ENCODE results near the gene FAM135A.
A peak's percentile ranks its signal among the peaks of the same experiment; 100 is the strongest.

Gene FAM135A

DNA sequence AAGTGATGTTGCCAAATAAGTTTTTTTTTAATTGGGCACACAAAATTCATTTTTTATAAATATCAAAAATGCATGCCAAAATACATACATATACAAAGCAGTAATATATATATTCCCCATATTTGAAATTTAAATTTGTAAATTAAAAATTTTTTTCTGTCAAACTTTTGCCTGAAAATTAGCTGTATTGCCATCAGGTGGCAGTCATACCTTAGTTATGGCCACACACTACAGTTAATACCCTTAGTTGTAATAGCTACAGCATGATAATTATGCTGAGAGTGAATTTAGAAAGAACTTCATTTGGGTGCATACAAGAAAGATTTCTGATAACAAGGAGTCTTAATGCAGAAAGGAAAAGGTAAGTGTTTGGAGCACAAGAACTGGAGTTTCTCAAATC, 107.3 kb downstream of the FAM135A start:
- no peaks in the 10 kb centered on the region for H3K4me1 ChIP-seq (ENCODE audit: control insufficient read depth, insufficient read depth, low read length)
- H3K36me3 ChIP-seq (ENCODE audit: control insufficient read depth in 2 of 2, insufficient read depth in 1 of 2, low read length in 2 of 2) = peaks cover 0 to 14% of the 10 kb centered on the region in 2 experiments; a peak in 1 of 3 replicates
- no peaks in the 10 kb centered on the region for H3K9me3 ChIP-seq (ENCODE audit: control insufficient read depth, insufficient read depth, low read depth, low read length)
- CTCF ChIA-PET = interaction anchor here (0.6 to 2.8 kb wide), 33 partner anchors 11 to 900 kb away, joined by 3 to 45 read pairs (median 4); no protein-coding TSS in a partner anchor
- no peak overlapping the region for H3K27ac ChIP-seq (ENCODE audit: extremely low read depth, low read depth, low read length)
- TF ChIP-seq ZNF292 (tag by site-specific recombination; IDR thresholded peaks at IDR 0.05; ENCODE audit: borderline replicate concordance, low read depth) (no peak), ZNF169 (tag by site-specific recombination; IDR thresholded peaks at IDR 0.05) (no peak), ZBTB21 (tag by site-specific recombination; IDR thresholded peaks at IDR 0.05) (no peak), EGR2 (tag by site-specific recombination; IDR thresholded peaks at IDR 0.05; ENCODE audit: low read depth) (no peak), ZNF202 (tag by site-specific recombination; IDR thresholded peaks at IDR 0.05; ENCODE audit: borderline replicate concordance) (no peak), ZNF654 (tag by site-specific recombination; IDR thresholded peaks at IDR 0.05; ENCODE audit: low read depth) (peak; percentile 63)
- TF ChIP-seq, protein P1, sequence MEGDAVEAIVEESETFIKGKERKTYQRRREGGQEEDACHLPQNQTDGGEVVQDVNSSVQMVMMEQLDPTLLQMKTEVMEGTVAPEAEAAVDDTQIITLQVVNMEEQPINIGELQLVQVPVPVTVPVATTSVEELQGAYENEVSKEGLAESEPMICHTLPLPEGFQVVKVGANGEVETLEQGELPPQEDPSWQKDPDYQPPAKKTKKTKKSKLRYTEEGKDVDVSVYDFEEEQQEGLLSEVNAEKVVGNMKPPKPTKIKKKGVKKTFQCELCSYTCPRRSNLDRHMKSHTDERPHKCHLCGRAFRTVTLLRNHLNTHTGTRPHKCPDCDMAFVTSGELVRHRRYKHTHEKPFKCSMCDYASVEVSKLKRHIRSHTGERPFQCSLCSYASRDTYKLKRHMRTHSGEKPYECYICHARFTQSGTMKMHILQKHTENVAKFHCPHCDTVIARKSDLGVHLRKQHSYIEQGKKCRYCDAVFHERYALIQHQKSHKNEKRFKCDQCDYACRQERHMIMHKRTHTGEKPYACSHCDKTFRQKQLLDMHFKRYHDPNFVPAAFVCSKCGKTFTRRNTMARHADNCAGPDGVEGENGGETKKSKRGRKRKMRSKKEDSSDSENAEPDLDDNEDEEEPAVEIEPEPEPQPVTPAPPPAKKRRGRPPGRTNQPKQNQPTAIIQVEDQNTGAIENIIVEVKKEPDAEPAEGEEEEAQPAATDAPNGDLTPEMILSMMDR (tag by site-specific recombination; IDR thresholded peaks at IDR 0.05) = 0 out of 2 replicates have a peak, but pooled peaks have one; percentile 27
- TF ChIP-seq, protein P2, sequence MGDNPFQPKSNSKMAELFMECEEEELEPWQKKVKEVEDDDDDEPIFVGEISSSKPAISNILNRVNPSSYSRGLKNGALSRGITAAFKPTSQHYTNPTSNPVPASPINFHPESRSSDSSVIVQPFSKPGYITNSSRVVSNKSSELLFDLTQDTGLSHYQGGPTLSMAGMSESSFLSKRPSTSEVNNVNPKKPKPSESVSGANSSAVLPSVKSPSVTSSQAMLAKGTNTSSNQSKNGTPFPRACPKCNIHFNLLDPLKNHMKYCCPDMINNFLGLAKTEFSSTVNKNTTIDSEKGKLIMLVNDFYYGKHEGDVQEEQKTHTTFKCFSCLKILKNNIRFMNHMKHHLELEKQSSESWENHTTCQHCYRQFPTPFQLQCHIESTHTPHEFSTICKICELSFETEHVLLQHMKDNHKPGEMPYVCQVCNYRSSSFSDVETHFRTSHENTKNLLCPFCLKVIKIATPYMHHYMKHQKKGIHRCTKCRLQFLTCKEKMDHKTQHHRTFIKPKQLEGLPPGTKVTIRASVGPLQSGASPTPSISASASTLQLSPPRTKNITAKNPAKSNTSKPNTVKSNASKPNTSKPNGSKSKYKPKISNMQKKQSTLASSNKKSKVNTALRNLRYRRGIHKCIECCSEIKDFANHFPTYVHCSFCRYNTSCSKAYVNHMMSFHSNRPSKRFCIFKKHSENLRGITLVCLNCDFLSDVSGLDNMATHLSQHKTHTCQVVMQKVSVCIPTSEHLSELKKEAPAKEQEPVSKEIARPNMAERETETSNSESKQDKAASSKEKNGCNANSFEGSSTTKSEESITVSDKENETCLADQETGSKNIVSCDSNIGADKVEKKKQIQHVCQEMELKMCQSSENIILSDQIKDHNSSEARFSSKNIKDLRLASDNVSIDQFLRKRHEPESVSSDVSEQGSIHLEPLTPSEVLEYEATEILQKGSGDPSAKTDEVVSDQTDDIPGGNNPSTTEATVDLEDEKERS (tag by site-specific recombination; IDR thresholded peaks at IDR 0.05) = no peak
- no peak overlapping the region for H3K4me3 ChIP-seq (ENCODE audit: low read depth, low read length)
- POLR2A ChIA-PET = interaction anchor here (1.0 to 1.1 kb wide), 2 partner anchors 46 to 107 kb away, joined by 3 to 5 read pairs; partner anchors contain the start of genes FAM135A and SDHAF4

DNA sequence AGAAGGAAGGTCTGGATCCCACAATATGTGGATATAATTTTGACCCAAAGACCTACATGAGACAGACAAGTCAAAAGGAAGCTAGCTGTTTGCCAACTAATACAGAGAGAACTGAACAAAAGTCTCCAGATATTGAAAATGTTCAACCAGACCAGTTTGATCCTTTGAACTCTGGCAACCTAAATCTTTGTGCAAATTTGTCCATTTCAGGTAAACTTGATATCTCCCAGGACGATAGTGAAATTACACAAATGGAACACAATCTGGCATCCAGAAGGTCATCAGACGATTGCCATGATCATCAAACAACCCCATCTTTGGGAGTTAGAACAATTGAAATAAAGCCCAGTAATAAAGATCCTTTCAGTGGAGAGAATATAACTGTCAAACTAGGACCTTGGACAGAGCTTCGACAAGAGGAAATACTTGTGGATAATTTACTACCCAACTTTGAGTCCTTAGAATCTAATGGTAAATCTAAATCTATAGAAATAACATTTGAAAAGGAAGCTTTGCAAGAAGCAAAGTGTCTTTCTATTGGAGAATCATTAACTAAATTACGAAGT, 111.5 kb downstream of the FAM135A start:
- ChIA-PET CTCF (interaction anchor here (0.8 to 1.9 kb wide), 5 partner anchors 51 to 487 kb away, joined by 3 to 10 read pairs (median 6); no protein-coding TSS in a partner anchor), POLR2A (interaction anchor here (1.2 kb wide), 1 partner anchor 112 kb away, joined by 3 read pairs; the partner anchor contains the start of gene FAM135A)
- peaks cover 0 to 25% of the 10 kb centered on the region in 2 experiments; a peak in 2 of 3 replicates for H3K36me3 ChIP-seq (ENCODE audit: control insufficient read depth in 2 of 2, insufficient read depth in 1 of 2, low read length in 2 of 2)
- TF ChIP-seq ZFHX2 (tag by site-specific recombination; conservative IDR thresholded peaks at IDR 0.05) (no peak), ZNF548 (tag by site-specific recombination; IDR thresholded peaks at IDR 0.05) (no peak)
- TF ChIP-seq, protein P3, sequence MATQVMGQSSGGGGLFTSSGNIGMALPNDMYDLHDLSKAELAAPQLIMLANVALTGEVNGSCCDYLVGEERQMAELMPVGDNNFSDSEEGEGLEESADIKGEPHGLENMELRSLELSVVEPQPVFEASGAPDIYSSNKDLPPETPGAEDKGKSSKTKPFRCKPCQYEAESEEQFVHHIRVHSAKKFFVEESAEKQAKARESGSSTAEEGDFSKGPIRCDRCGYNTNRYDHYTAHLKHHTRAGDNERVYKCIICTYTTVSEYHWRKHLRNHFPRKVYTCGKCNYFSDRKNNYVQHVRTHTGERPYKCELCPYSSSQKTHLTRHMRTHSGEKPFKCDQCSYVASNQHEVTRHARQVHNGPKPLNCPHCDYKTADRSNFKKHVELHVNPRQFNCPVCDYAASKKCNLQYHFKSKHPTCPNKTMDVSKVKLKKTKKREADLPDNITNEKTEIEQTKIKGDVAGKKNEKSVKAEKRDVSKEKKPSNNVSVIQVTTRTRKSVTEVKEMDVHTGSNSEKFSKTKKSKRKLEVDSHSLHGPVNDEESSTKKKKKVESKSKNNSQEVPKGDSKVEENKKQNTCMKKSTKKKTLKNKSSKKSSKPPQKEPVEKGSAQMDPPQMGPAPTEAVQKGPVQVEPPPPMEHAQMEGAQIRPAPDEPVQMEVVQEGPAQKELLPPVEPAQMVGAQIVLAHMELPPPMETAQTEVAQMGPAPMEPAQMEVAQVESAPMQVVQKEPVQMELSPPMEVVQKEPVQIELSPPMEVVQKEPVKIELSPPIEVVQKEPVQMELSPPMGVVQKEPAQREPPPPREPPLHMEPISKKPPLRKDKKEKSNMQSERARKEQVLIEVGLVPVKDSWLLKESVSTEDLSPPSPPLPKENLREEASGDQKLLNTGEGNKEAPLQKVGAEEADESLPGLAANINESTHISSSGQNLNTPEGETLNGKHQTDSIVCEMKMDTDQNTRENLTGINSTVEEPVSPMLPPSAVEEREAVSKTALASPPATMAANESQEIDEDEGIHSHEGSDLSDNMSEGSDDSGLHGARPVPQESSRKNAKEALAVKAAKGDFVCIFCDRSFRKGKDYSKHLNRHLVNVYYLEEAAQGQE (tag by site-specific recombination; IDR thresholded peaks at IDR 0.05) = peak; percentile 80
- no peaks in the 10 kb centered on the region for H3K4me1 ChIP-seq (ENCODE audit: control insufficient read depth, insufficient read depth, low read length)
- no peak overlapping the region for H3K4me3 ChIP-seq (ENCODE audit: low read depth, low read length)
- no peak overlapping the region for H3K27ac ChIP-seq (ENCODE audit: extremely low read depth, low read depth, low read length)
- no peaks in the 10 kb centered on the region for H3K9me3 ChIP-seq (ENCODE audit: control insufficient read depth, insufficient read depth, low read depth, low read length)

Data from HEK293 (cell line).